Ovary (tissue), 3 donors: ENCODE data around the gene DCHS2.

ENCODE experiments used
- EP300 ChIP-seq: sonication (generic); formaldehyde crosslinking; IDR thresholded peaks from one replicate; pipeline ENCODE4 v1.6.1; 2017; ENCODE audit warnings: antibody characterized with exemption
- POLR2A ChIP-seq: fragments of 450-650 bp; IDR thresholded peaks from one replicate; pipeline ENCODE4 v1.6.1; 2017; ENCODE audit warnings: antibody characterized with exemption, mild to moderate bottlenecking, moderate library complexity
- TF ChIP-seq, protein P1 (sequence below), 3 donors: fragments of 450-650 bp in 2 of 3; fragments of 200-600 bp in 1 of 3; IDR thresholded peaks; one replicate each; pipeline versions ENCODE4 v1.5.1 to v1.8.0; 2016 to 2022; ENCODE audit warnings: antibody characterized with exemption in 3 of 3, mild to moderate bottlenecking in 1 of 3
- donor health status: DM: no; HTN: no; CAD: no.

DNA sequence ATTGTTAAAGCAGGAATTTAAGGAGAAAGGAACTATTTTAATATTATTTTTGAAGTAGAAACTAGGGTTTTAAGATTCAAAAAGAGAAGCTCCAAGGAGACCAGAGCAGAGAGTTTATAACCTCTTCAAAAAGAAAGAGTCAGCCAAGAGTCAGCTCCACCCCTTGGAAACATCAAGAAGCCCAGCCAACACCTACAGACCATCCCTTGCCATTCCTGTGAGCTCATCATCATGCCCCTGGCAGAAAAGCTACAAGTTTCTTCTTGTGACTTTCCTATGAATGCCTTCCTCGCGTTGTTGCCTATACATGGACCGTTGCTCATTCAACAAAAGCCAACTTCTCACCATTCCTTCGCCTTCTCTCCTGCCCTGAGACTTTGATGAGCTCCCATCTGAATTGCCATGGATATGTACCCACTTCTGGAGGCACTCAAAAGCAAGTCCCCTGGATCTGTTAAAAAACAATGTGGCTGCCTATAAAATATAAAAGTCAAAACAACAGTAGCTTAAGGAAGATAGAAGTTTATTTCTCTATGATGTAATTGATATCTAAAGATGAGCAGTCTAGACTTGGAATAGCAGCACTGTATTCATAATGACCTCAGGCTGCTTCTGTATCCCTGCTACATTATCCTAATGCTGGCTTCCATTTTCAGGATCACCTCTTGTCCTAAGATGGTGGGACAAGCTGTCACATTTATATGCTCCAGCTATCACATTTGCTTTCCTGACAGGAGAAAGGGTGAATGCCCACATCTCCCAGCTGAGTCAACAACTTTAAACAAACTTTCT, 38.3 kb upstream of the DCHS2 start:
- TF ChIP-seq, protein P1, sequence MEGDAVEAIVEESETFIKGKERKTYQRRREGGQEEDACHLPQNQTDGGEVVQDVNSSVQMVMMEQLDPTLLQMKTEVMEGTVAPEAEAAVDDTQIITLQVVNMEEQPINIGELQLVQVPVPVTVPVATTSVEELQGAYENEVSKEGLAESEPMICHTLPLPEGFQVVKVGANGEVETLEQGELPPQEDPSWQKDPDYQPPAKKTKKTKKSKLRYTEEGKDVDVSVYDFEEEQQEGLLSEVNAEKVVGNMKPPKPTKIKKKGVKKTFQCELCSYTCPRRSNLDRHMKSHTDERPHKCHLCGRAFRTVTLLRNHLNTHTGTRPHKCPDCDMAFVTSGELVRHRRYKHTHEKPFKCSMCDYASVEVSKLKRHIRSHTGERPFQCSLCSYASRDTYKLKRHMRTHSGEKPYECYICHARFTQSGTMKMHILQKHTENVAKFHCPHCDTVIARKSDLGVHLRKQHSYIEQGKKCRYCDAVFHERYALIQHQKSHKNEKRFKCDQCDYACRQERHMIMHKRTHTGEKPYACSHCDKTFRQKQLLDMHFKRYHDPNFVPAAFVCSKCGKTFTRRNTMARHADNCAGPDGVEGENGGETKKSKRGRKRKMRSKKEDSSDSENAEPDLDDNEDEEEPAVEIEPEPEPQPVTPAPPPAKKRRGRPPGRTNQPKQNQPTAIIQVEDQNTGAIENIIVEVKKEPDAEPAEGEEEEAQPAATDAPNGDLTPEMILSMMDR (IDR thresholded peaks at IDR 0.05), result no peak
- TF ChIP-seq POLR2A (no peak), EP300 (no peak)
